Neutrophil (primary cell): ENCODE measurements around the gene PRAC1.
A peak's percentile ranks its signal among the peaks of the same experiment; 100 is the strongest.

Experiments used
- H3K27ac ChIP-seq: fragments of 200-600 bp; sonication (generic); 2 replicates; pipeline ENCODE4 v1.5.1; 2016; ENCODE audit warnings: mild to moderate bottlenecking, moderate library complexity
- H3K27me3 ChIP-seq: fragments of 200-600 bp; sonication (generic); 2 replicates; pipeline ENCODE4 v1.6.0; 2016; ENCODE audit warnings: mild to moderate bottlenecking
- H3K36me3 ChIP-seq: fragments of 200-600 bp; sonication (generic); 2 replicates; pipeline ENCODE4 v1.5.1; 2017
- H3K4me1 ChIP-seq, 2 experiments: fragments of 200-600 bp in 1 of 2; sonication (generic) in 1 of 2; 1 replicate in 1 of 2; 2 replicates in 1 of 2; pipeline versions ENCODE4 v1.5.1 to v1.6.1; 2013 to 2016; ENCODE audit warnings: low read depth in 1 of 2, low read length in 1 of 2, mild to moderate bottlenecking in 1 of 2, moderate library complexity in 1 of 2; ENCODE audit not compliant: control insufficient read depth in 1 of 2, insufficient read depth in 1 of 2
- H3K4me3 ChIP-seq, 2 experiments: fragments of 200-600 bp in 1 of 2; sonication (generic) in 1 of 2; 1 replicate in 1 of 2; 2 replicates in 1 of 2; pipeline ENCODE4 v1.5.1; 2013 to 2016; ENCODE audit warnings: low read depth in 1 of 2, low read length in 1 of 2, mild to moderate bottlenecking in 1 of 2, moderate library complexity in 1 of 2
- H3K9me3 ChIP-seq: fragments of 200-600 bp; sonication (generic); 2 replicates; pipeline ENCODE4 v1.5.1; 2016
- CTCF ChIP-seq: fragments of 200-600 bp; sonication (generic); IDR thresholded peaks from 2 replicates; pipeline ENCODE4 v1.5.1; 2016; ENCODE audit warnings: antibody characterized with exemption

The PRAC1 gene

DNA sequence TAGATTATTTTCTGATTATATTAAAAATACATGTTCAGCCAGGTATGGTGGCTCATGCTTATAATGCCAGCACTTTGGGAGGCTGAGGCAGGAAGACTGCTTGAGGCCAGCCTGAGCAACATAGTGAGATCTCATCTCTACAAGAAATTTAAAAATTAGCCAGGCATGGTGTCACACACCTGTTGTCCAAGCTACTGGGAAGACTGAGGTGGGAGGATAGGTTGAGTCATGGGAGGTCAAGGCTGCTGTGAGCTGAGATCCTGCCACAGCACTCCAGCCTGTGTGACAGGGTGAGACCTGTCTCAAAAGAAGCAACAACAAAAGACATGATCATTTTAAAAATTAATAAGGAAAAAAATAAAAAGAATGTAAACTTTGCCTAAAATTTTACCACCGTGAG is 40.7 kb downstream of the PRAC1 start:
- Histone ChIP-seq H3K27ac (no peak overlapping the region), H3K9me3 (no peaks in the 10 kb centered on the region), H3K4me1 (no peaks in the 10 kb centered on the region), H3K36me3 (no peaks in the 10 kb centered on the region), H3K27me3 (peaks cover 82% of the 10 kb centered on the region), H3K4me3 (no peak overlapping the region)
- TF ChIP-seq CTCF: no peak

- Histone ChIP-seq H3K4me1 (no peaks in the 10 kb centered on the region), H3K9me3 (no peaks in the 10 kb centered on the region), H3K36me3 (no peaks in the 10 kb centered on the region), H3K27me3 (peaks cover 100% of the 10 kb centered on the region), H3K4me3 (no peak overlapping the region), H3K27ac (no peak overlapping the region)
- no peak for TF ChIP-seq CTCF
Measured at GRCh38 chr17:48679385-48680096, 42.8 kb downstream of the PRAC1 start.

- Histone ChIP-seq H3K4me1 (no peaks in the 10 kb centered on the region), H3K27me3 (peaks cover 100% of the 10 kb centered on the region), H3K4me3 (no peak overlapping the region), H3K27ac (no peak overlapping the region), H3K36me3 (no peaks in the 10 kb centered on the region), H3K9me3 (no peaks in the 10 kb centered on the region)
- TF ChIP-seq CTCF: peak; percentile 55
Measured at GRCh38 chr17:48678141-48678971, 44.0 kb downstream of the PRAC1 start.

GRCh38 chr17:48676963-48677558 is 45.3 kb downstream of the PRAC1 start:
- Histone ChIP-seq H3K9me3 (no peaks in the 10 kb centered on the region), H3K27me3 (peaks cover 100% of the 10 kb centered on the region), H3K27ac (no peak overlapping the region), H3K36me3 (no peaks in the 10 kb centered on the region), H3K4me3 (no peak overlapping the region), H3K4me1 (no peaks in the 10 kb centered on the region)
- no peak for TF ChIP-seq CTCF

DNA sequence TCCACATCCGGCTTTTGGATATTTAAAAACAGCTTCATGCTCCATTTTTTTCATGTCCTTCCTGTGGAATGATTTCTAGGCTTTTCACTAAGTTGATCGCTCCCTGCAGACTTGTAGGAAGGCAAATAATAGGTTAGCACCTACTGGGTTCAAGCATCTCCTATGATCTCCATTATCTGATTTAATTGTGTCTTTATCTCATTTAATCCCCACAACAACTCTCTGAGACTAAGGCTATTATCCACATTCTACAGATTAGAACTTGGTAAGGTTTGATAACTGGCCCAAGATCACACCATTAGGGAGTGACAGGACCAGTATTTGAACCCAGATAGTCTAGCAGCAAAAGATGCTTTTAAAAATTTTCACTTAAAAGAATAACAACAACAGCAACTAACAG is 50.0 kb downstream of the PRAC1 start:
- Histone ChIP-seq H3K4me3 (no peak overlapping the region), H3K27ac (no peak overlapping the region), H3K27me3 (peaks cover 94% of the 10 kb centered on the region), H3K9me3 (no peaks in the 10 kb centered on the region), H3K36me3 (no peaks in the 10 kb centered on the region), H3K4me1 (peaks cover 0 to 3% of the 10 kb centered on the region in 2 experiments)
- no peak for TF ChIP-seq CTCF
